B cell (primary cell): ENCODE measurements around the gene MYL5. TPM values are rescaled to one million over a fixed set of nuclear protein-coding genes. Genes with fewer than 3 reads are reported as not detected.

Source experiments
- ATAC-seq: fragments of 200-7000 bp; cut with Tn5 transposase; one replicate; pipeline ENCODE4 v1.10.0; 2021; ENCODE audit warnings: low read depth, mild to moderate bottlenecking, moderate number of reproducible peaks, moderate library complexity
- CTCF ChIA-PET: fragments of 350-600 bp; sonication (Branson Sonifier 250); formaldehyde crosslinking; loops from one replicate; lab custom pipeline; 2021; ENCODE audit warnings: antibody characterized with exemption, inconsistent platforms; lab: Charles Lee
- POLR2A ChIA-PET: fragments of 350-600 bp; sonication (Branson Sonifier 250); formaldehyde crosslinking; loops from one replicate; lab custom pipeline; 2021; ENCODE audit warnings: antibody characterized with exemption; lab: Charles Lee
- DNase-seq: peaks from one replicate; pipeline ENCODE4 v3.0.0; 2013
- H2AFZ ChIP-seq: 2 replicates; pipeline ENCODE4 v1.6.1; 2012; ENCODE audit warnings: mild to moderate bottlenecking, low read depth, low read length; ENCODE audit not compliant: insufficient read depth, poor library complexity, severe bottlenecking
- H3K27ac ChIP-seq, 2 donors: 1 replicate in 1 of 2; 2 replicates in 1 of 2; pipeline ENCODE4 v1.5.1; 2012 to 2013; ENCODE audit warnings: low read length in 2 of 2, mild to moderate bottlenecking in 2 of 2, moderate library complexity in 1 of 2
- H3K27me3 ChIP-seq, 4 experiments: fragments of 200-600 bp in 1 of 4; sonication (generic) in 1 of 4; replicated peaks in 1 of 4; 1 replicate in 2 of 4; 2 replicates in 2 of 4; pipeline versions ENCODE4 v1.6.1 to v1.7.0; 2013 to 2016; ENCODE audit warnings: low read length in 3 of 4, mild to moderate bottlenecking in 2 of 4, mixed read lengths in 1 of 4, moderate library complexity in 1 of 4; ENCODE audit not compliant: insufficient read depth in 4 of 4, control insufficient read depth in 3 of 4; ENCODE audit errors: control extremely low read depth in 1 of 4
- H3K36me3 ChIP-seq, 2 experiments: replicated peaks in 1 of 2; 1 replicate in 1 of 2; 2 replicates in 1 of 2; pipeline versions ENCODE4 v1.6.1 to v1.7.1; 2013; ENCODE audit warnings: low read length in 1 of 2; ENCODE audit not compliant: insufficient read depth in 2 of 2, control insufficient read depth in 1 of 2; ENCODE audit errors: control extremely low read depth in 1 of 2, extremely low read depth in 1 of 2
- H3K4me1 ChIP-seq, 2 donors: fragments of 200-600 bp in 1 of 2; sonication (generic) in 1 of 2; 1 replicate in 1 of 2; 2 replicates in 1 of 2; pipeline versions ENCODE4 v1.5.1 to v1.6.1; 2013 to 2017; ENCODE audit warnings: low read length in 2 of 2; ENCODE audit not compliant: control insufficient read depth in 2 of 2, insufficient read depth in 2 of 2
- H3K4me2 ChIP-seq: replicated peaks from 2 replicates; pipeline ENCODE3; 2012; ENCODE audit warnings: mild to moderate bottlenecking, low read depth, low read length; ENCODE audit not compliant: poor library complexity, severe bottlenecking
- H3K4me3 ChIP-seq, 5 experiments: fragments of 200-600 bp in 1 of 5; sonication (generic) in 1 of 5; 1 replicate in 3 of 5; 2 replicates in 2 of 5; pipeline versions ENCODE4 v1.5.1 to v1.7.0; 2011 to 2016; ENCODE audit warnings: low read length in 4 of 5, mild to moderate bottlenecking in 4 of 5, low read depth in 2 of 5, control low read depth in 1 of 5, moderate library complexity in 1 of 5; ENCODE audit not compliant: insufficient read depth in 1 of 5; ENCODE audit errors: control extremely low read depth in 1 of 5, extremely low read depth in 1 of 5
- H3K79me2 ChIP-seq: fragments of 200-600 bp; sonication (generic); one replicate; pipeline ENCODE4 v1.6.0; 2016; ENCODE audit warnings: low read length; ENCODE audit not compliant: control insufficient read depth, insufficient read depth
- H3K9ac ChIP-seq: fragments of 200-600 bp; sonication (generic); 2 replicates; pipeline ENCODE4 v1.6.1; 2017; ENCODE audit warnings: mild to moderate bottlenecking, low read length, moderate library complexity
- H3K9me3 ChIP-seq, 3 donors: one replicate each; pipeline versions ENCODE4 v1.6.1 to v1.7.1; 2013; ENCODE audit warnings: low read length in 2 of 3; ENCODE audit not compliant: control insufficient read depth in 2 of 3, insufficient read depth in 1 of 3; ENCODE audit errors: control extremely low read depth in 1 of 3
- H4K20me1 ChIP-seq: 2 replicates; pipeline ENCODE4 v1.6.0; 2012; ENCODE audit warnings: mild to moderate bottlenecking, low read length; ENCODE audit not compliant: insufficient read depth, control insufficient read depth, poor library complexity, severe bottlenecking
- H3K27ac Mint-ChIP-seq: one replicate; pipeline ENCODE4 v1.8.0; 2021; ENCODE audit warnings: mixed read lengths
- H3K27me3 Mint-ChIP-seq: one replicate; pipeline ENCODE4 v1.8.0; 2021; ENCODE audit warnings: mixed read lengths
- H3K4me1 Mint-ChIP-seq: one replicate; pipeline ENCODE4 v1.8.0; 2021; ENCODE audit warnings: mixed read lengths
- H3K4me3 Mint-ChIP-seq: one replicate; pipeline ENCODE4 v1.8.0; 2021; ENCODE audit warnings: mixed read lengths
- H3K9me3 Mint-ChIP-seq: one replicate; pipeline ENCODE4 v1.8.0; 2022; ENCODE audit warnings: mixed read lengths; ENCODE audit not compliant: insufficient read depth
- CTCF ChIP-seq: fragments of 200-600 bp; IDR thresholded peaks from one replicate; pipeline ENCODE4 v1.8.0; 2022; ENCODE audit warnings: antibody characterized with exemption, mild to moderate bottlenecking
- EZH2 ChIP-seq: IDR thresholded peaks from 2 replicates; pipeline ENCODE4 v1.6.1; 2012; ENCODE audit warnings: borderline replicate concordance, low read depth, mild to moderate bottlenecking, moderate library complexity, low read length; ENCODE audit not compliant: insufficient read depth, poor library complexity, severe bottlenecking
- WGBS: methylation state at CpG from one replicate; pipeline ENCODE4 v1.1.5; 2013; ENCODE audit warnings: missing lambda C conversion rate; ENCODE audit not compliant: insufficient coverage; 5-methylcytosine and 5-hydroxymethylcytosine counted together
- intact Hi-C: fragments of 100-400 bp; cut with micrococcal nuclease; formaldehyde crosslinking; loops from one replicate; pipeline ENCODE4 v1.10.0; 2022
- polyA plus RNA-seq: library from polyadenylated mRNA; depleted of rRNA; stranded (reverse); fragments of >200 nt; gene quantifications from 2 replicates; pipeline ENCODE4 v1.2.3, GENCODE V29; 2012
- total RNA-seq, 2 donors: library from RNA; stranded (reverse); fragments of 120-200 nt in 1 of 2; gene quantifications; 1 replicate in 1 of 2; 2 replicates in 1 of 2; pipeline versions ENCODE4 v1.2.3 to v1.2.4, GENCODE V29; 2013 to 2022

Gene MYL5
- total and polyA plus RNA-seq, 2 donors (not counting 1 experiment from before 2014, with no cell fraction given) = 16.9 to 38.3 TPM

- H3K79me2 ChIP-seq = peaks cover 22% of the 10 kb centered on the region
- H4K20me1 ChIP-seq = peaks cover 4% of the 10 kb centered on the region
- ChIA-PET POLR2A (interaction anchor here (0.6 kb wide), 1 partner anchor 12 kb away, joined by 3 read pairs; no protein-coding TSS in a partner anchor), CTCF (interaction anchor here (1.7 kb wide), 2 partner anchors 8 to 66 kb away, joined by 6 read pairs; no protein-coding TSS in a partner anchor)
- H3K4me2 ChIP-seq = peak overlapping the region; percentile 99
- intact Hi-C loops = loop anchor here (2.0 to 10.0 kb wide), 2 partner anchors 107 to 609 kb away; partner anchors contain the start of gene MAEA
- H3K4me3 ChIP-seq = no peak overlapping the region
- H2AFZ ChIP-seq = no peak overlapping the region
- peaks cover 0 to 12% of the 10 kb centered on the region in 2 experiments for H3K36me3 ChIP-seq
- 53% methylated on average over 19 of the region's 19 CpGs for WGBS
- peak overlapping the region; percentile 98 for H3K9ac ChIP-seq
- H3K9me3 ChIP-seq = no peaks in the 10 kb centered on the region
- Mint-ChIP-seq H3K9me3 (no peaks in the 10 kb centered on the region), H3K27me3 (no peaks in the 10 kb centered on the region), H3K4me1 (peaks cover 35% of the 10 kb centered on the region), H3K4me3 (peak overlapping the region; percentile 93), H3K27ac (peak overlapping the region; percentile 84)
- peaks cover 0 to 2% (median 0%) of the 10 kb centered on the region in 4 experiments for H3K27me3 ChIP-seq
- ATAC-seq (peak; percentile 10), DNase-seq (peak; percentile 66)
- TF ChIP-seq CTCF (no peak), EZH2 (no peak)
- peak overlapping the region in 1 of 2 donors; percentile 16 for H3K27ac ChIP-seq
- peaks cover 38 to 50% of the 10 kb centered on the region in 2 donors for H3K4me1 ChIP-seq
Observed at GRCh38 chr4:675980-676870, 1.9 kb downstream of the MYL5 start.
